Measurements from ENCODE around the gene RABGEF1. TPM values are rescaled to one million over a fixed set of nuclear protein-coding genes. Genes with fewer than 3 reads are reported as not detected.
A peak's percentile ranks its signal among the peaks of the same experiment; 100 is the strongest.

Gene RABGEF1
- total and polyA plus RNA-seq, 9 of the 15 experiments (the other 6 are each of a cell fraction or from before 2014, with no cell fraction given) = 7.0 to 29.3 (median 20.5) TPM

DNA sequence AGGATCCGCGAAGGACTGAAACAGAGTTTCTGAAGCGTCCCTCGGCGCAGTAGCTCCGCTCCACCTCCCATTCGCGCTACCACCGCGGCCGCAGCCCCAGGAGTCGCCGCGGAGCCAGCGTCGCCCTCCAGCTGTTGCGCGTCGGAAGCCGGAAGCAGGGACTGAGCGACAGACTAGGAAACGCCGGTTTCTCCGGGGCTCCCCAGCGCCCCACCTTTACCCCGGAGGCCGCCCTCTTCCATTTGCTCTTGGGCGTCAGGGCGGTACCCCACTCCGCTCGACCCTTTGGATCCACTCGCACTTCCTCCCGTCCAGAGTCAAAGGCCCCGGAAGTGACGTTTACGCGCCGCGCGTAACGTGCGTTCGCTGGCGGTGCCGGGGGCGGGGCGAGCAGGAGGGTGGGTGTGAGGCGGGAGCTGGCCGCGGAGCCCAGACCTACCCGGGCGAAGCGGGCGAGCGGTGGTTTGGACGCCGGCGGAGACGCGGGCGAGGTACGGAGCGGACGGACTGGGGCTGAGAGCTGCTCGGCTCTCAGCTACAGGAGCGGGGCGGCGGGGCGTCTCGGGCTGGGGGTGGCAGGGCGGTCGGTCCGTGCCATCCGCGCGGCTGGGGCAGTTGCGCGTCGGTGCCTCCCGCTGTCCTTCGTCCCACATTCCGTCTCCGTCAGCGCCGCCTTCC, at the start of gene RABGEF1 (continued):
- TF ChIP-seq, protein P1, sequence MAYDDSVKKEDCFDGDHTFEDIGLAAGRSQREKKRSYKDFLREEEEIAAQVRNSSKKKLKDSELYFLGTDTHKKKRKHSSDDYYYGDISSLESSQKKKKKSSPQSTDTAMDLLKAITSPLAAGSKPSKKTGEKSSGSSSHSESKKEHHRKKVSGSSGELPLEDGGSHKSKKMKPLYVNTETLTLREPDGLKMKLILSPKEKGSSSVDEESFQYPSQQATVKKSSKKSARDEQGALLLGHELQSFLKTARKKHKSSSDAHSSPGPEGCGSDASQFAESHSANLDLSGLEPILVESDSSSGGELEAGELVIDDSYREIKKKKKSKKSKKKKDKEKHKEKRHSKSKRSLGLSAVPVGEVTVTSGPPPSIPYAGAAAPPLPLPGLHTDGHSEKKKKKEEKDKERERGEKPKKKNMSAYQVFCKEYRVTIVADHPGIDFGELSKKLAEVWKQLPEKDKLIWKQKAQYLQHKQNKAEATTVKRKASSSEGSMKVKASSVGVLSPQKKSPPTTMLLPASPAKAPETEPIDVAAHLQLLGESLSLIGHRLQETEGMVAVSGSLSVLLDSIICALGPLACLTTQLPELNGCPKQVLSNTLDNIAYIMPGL (CRISPR knock-in tag; IDR thresholded peaks at IDR 0.05) = peak; percentile 62; the same call in 1 of the 2 replicates
- TF ChIP-seq ZSCAN29 (IDR thresholded peaks at IDR 0.05) (peak; percentile 5; the same call in 1 of the 2 replicates), ZNF77 (CRISPR knock-in tag; IDR thresholded peaks at IDR 0.05) (no peak), RB1 (IDR thresholded peaks at IDR 0.05; ENCODE audit: low read depth) (peak; percentile 38), DDX20 (tag; IDR thresholded peaks at IDR 0.05; ENCODE audit: low read depth) (no peak), CHD1 (IDR thresholded peaks at IDR 0.05; ENCODE audit: low read length) (no peak), ETV5 (CRISPR knock-in tag; IDR thresholded peaks at IDR 0.05; ENCODE audit: low read depth) (peak; percentile 79), SMAD1 (IDR thresholded peaks at IDR 0.05; ENCODE audit: low read depth, low read length, partially characterized antibody) (peak; percentile 78), HNRNPUL1 (IDR thresholded peaks at IDR 0.05; ENCODE audit: low read length) (no peak), ILF3 (IDR thresholded peaks at IDR 0.05; ENCODE audit: borderline replicate concordance) (no peak), PTRF (tag; IDR thresholded peaks at IDR 0.05) (no peak), TCF3 (CRISPR knock-in tag; IDR thresholded peaks at IDR 0.05) (peak; percentile 29), MXI1 (IDR thresholded peaks at IDR 0.05; ENCODE audit: low read depth, low read length) (peak; percentile 66), GTF2E2 (tag; IDR thresholded peaks at IDR 0.05) (no peak), TSC22D4 (tag; IDR thresholded peaks at IDR 0.05) (no peak), ZBTB17 (CRISPR knock-in tag; IDR thresholded peaks at IDR 0.05) (0 out of 2 replicates have a peak, but pooled peaks have one; percentile 65), HCFC1 (IDR thresholded peaks at IDR 0.05; ENCODE audit: low read depth, low read length) (peak; percentile 60; the same call in 1 of the 2 replicates), MYC (IDR thresholded peaks at IDR 0.05; ENCODE audit: low read depth, low read length) (peak; percentile 54; the same call in 1 of the 2 replicates), MYC (CRISPR knock-in tag; IDR thresholded peaks at IDR 0.05; ENCODE audit: borderline replicate concordance, low read depth) (peak; percentile 32; the same call in 1 of the 2 replicates), ZNF766 (CRISPR knock-in tag; conservative IDR thresholded peaks at IDR 0.05) (peak; percentile 70), HNRNPK (IDR thresholded peaks at IDR 0.05; ENCODE audit: low read depth, low read length, poor library complexity, severe bottlenecking) (no peak), ZNF57 (CRISPR knock-in tag; IDR thresholded peaks at IDR 0.05) (no peak), ADNP (tag; IDR thresholded peaks at IDR 0.05) (peak; percentile 17; the same call in 1 of the 2 replicates)
- TF ChIP-seq, protein P2, sequence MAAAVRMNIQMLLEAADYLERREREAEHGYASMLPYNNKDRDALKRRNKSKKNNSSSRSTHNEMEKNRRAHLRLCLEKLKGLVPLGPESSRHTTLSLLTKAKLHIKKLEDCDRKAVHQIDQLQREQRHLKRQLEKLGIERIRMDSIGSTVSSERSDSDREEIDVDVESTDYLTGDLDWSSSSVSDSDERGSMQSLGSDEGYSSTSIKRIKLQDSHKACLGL (CRISPR knock-in tag; IDR thresholded peaks at IDR 0.05; ENCODE audit: borderline replicate concordance, poor library complexity, severe bottlenecking) = no peak
- TF ChIP-seq, protein P3, sequence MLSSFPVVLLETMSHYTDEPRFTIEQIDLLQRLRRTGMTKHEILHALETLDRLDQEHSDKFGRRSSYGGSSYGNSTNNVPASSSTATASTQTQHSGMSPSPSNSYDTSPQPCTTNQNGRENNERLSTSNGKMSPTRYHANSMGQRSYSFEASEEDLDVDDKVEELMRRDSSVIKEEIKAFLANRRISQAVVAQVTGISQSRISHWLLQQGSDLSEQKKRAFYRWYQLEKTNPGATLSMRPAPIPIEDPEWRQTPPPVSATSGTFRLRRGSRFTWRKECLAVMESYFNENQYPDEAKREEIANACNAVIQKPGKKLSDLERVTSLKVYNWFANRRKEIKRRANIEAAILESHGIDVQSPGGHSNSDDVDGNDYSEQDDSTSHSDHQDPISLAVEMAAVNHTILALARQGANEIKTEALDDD (IDR thresholded peaks at IDR 0.05) = no peak; the same call in 1 of the 2 replicates
- TF ChIP-seq, protein P4, sequence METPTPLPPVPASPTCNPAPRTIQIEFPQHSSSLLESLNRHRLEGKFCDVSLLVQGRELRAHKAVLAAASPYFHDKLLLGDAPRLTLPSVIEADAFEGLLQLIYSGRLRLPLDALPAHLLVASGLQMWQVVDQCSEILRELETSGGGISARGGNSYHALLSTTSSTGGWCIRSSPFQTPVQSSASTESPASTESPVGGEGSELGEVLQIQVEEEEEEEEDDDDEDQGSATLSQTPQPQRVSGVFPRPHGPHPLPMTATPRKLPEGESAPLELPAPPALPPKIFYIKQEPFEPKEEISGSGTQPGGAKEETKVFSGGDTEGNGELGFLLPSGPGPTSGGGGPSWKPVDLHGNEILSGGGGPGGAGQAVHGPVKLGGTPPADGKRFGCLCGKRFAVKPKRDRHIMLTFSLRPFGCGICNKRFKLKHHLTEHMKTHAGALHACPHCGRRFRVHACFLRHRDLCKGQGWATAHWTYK (CRISPR knock-in tag; IDR thresholded peaks at IDR 0.05) = peak; percentile 59; the same call in 1 of the 2 replicates
